ENCODE data around the gene TP53AIP1.
A peak's percentile ranks its signal among the peaks of the same experiment; 100 is the strongest.

The TP53AIP1 gene

DNA sequence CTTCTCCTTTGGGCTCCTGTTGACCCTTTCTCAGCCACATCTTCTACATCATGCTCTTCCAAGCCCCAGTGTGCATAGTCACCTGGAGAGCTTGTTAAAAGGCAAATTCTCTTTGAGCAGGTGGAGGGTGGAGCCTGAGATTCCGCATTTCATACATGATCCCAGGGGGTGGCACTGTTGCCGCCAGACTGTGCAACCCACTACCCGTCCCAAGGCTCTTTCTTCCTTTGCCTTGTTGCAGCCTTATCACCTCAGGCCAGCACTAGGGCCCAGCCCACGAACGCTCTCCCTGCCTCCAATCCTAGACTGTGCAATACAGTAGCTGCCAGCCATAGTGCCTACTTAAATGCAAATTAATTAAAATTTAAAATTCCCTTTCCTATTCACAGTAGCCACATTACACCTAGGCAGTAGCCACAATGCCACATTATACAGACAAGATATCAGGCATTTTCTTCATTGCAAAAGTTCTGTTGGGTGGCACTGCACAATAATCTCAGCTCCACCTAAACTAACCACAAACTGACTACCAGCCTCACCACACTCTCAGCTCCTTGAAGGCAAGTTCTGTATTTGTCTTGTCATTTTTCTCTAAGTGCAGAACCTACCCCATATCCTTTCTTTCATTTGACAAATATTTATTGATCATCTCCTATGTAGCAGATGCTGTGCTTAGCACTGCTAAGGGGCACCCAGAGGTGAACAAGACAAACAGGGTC lies 56.1 kb downstream of the TP53AIP1 start:
- H3K27ac ChIP-seq: no peak overlapping the region
- TF ChIP-seq, protein P1, sequence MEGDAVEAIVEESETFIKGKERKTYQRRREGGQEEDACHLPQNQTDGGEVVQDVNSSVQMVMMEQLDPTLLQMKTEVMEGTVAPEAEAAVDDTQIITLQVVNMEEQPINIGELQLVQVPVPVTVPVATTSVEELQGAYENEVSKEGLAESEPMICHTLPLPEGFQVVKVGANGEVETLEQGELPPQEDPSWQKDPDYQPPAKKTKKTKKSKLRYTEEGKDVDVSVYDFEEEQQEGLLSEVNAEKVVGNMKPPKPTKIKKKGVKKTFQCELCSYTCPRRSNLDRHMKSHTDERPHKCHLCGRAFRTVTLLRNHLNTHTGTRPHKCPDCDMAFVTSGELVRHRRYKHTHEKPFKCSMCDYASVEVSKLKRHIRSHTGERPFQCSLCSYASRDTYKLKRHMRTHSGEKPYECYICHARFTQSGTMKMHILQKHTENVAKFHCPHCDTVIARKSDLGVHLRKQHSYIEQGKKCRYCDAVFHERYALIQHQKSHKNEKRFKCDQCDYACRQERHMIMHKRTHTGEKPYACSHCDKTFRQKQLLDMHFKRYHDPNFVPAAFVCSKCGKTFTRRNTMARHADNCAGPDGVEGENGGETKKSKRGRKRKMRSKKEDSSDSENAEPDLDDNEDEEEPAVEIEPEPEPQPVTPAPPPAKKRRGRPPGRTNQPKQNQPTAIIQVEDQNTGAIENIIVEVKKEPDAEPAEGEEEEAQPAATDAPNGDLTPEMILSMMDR (conservative IDR thresholded peaks at IDR 0.05): peak; percentile 66
- TF ChIP-seq ZFX (IDR thresholded peaks at IDR 0.05): no peak
